CD4-positive, alpha-beta T cell (primary cell): ENCODE results near the gene IL2RA. TPM values are rescaled to one million over a fixed set of nuclear protein-coding genes. Genes with fewer than 3 reads are reported as not detected.

ENCODE experiments used
- ATAC-seq: fragments of 200-7000 bp; cut with Tn5 transposase; one replicate; pipeline ENCODE4 v1.10.0; 2022; ENCODE audit warnings: mild to moderate bottlenecking; ENCODE audit not compliant: poor library complexity
- CTCF ChIA-PET: fragments of 350-600 bp; sonication (Branson Sonifier 250); formaldehyde crosslinking; loops from one replicate; lab custom pipeline; 2021; ENCODE audit warnings: antibody characterized with exemption, inconsistent platforms; lab: Charles Lee
- POLR2A ChIA-PET: fragments of 350-600 bp; sonication (Branson Sonifier 250); formaldehyde crosslinking; loops from one replicate; lab custom pipeline; 2021; ENCODE audit warnings: antibody characterized with exemption, inconsistent platforms; lab: Charles Lee
- DNase-seq, 14 experiments: peaks; one replicate each; pipeline ENCODE4 v3.0.0-alpha.2; 2013 to 2020; ENCODE audit warnings: mixed read lengths in 2 of 14
- H3K27ac ChIP-seq, 2 donors: one replicate each; pipeline versions ENCODE4 v1.5.1 to v1.7.0; 2013; ENCODE audit warnings: low read length in 2 of 2, low read depth in 1 of 2, mild to moderate bottlenecking in 1 of 2
- H3K27me3 ChIP-seq, 2 experiments: 1 replicate in 1 of 2; 2 replicates in 1 of 2; pipeline versions ENCODE4 v1.6.1 to v1.7.0; 2013; ENCODE audit warnings: low read length in 2 of 2, control low read depth in 1 of 2, mild to moderate bottlenecking in 1 of 2, moderate library complexity in 1 of 2; ENCODE audit not compliant: insufficient read depth in 2 of 2, control insufficient read depth in 1 of 2
- H3K36me3 ChIP-seq: one replicate; pipeline ENCODE4 v1.6.1; 2013; ENCODE audit warnings: low read length, control low read depth; ENCODE audit not compliant: insufficient read depth
- H3K4me1 ChIP-seq: one replicate; pipeline ENCODE4 v1.6.1; 2013; ENCODE audit warnings: low read length, control low read depth; ENCODE audit not compliant: insufficient read depth
- H3K4me3 ChIP-seq: one replicate; pipeline ENCODE4 v1.5.1; 2013; ENCODE audit warnings: mild to moderate bottlenecking, low read length, moderate library complexity
- H3K9me3 ChIP-seq, 2 experiments: 1 replicate in 1 of 2; 2 replicates in 1 of 2; pipeline versions ENCODE4 v1.6.1 to v1.7.0; 2013; ENCODE audit warnings: low read length in 2 of 2, mild to moderate bottlenecking in 2 of 2, control low read depth in 1 of 2, moderate library complexity in 1 of 2; ENCODE audit not compliant: control insufficient read depth in 1 of 2, insufficient read depth in 1 of 2
- H3K27ac Mint-ChIP-seq: one replicate; pipeline ENCODE4 v1.8.0; 2020; ENCODE audit warnings: mixed read lengths
- H3K27me3 Mint-ChIP-seq: one replicate; pipeline ENCODE4 v1.8.0; 2021; ENCODE audit warnings: mixed read lengths
- H3K36me3 Mint-ChIP-seq: one replicate; pipeline ENCODE4 v1.8.0; 2021; ENCODE audit warnings: low read depth, mixed read lengths
- H3K4me1 Mint-ChIP-seq: one replicate; pipeline ENCODE4 v1.8.0; 2021; ENCODE audit warnings: low read depth, mixed read lengths
- H3K4me3 Mint-ChIP-seq: one replicate; pipeline ENCODE4 v1.8.0; 2020; ENCODE audit warnings: mild to moderate bottlenecking, mixed read lengths
- H3K9me3 Mint-ChIP-seq: one replicate; pipeline ENCODE4 v1.8.0; 2020; ENCODE audit warnings: mixed read lengths
- CTCF ChIP-seq: fragments of 200-600 bp; IDR thresholded peaks from one replicate; pipeline ENCODE4 v1.8.0; 2022; ENCODE audit warnings: antibody characterized with exemption, mild to moderate bottlenecking
- intact Hi-C, 2 experiments: fragments of 100-400 bp; cut with DNase I in 1 of 2; cut with micrococcal nuclease in 1 of 2; formaldehyde crosslinking; loops; one replicate each; pipeline versions ENCODE4 v1.15.1 to v1.9.0; 2023 to 2025; cut with DNase I, micrococcal nuclease
- total RNA-seq, 174 experiments: library from RNA in 2 of 174; stranded (reverse) in 2 of 174; gene quantifications; one replicate each; pipeline ENCODE4 v1.2.3 and lab custom pipeline; 2021 to 2026

The IL2RA gene
- total RNA-seq, 2 experiments from 2014 or later: 4.9 to 5.4 TPM

GRCh38 chr10:6058682-6059475 is 3.3 kb downstream of the IL2RA start:
- no peak overlapping the region for H3K27ac ChIP-seq
- CTCF ChIA-PET: no interaction called here

GRCh38 chr10:6056411-6057135 is 5.6 kb downstream of the IL2RA start:
- no peaks in the 10 kb centered on the region for H3K36me3 Mint-ChIP-seq
- Histone ChIP-seq H3K27me3 (no peaks in the 10 kb centered on the region), H3K27ac (no peak overlapping the region), H3K4me1 (peaks cover 70% of the 10 kb centered on the region), H3K9me3 (no peaks in the 10 kb centered on the region), H3K4me3 (no peak overlapping the region), H3K36me3 (no peaks in the 10 kb centered on the region)
- TF ChIP-seq CTCF: no peak
- peak overlapping the region; percentile 23 for H3K4me3 Mint-ChIP-seq
- DNase-seq (peak in 1 of 14 experiments; percentile 2), ATAC-seq (no peak)
- ChIA-PET CTCF (interaction anchor here (0.8 kb wide), 1 partner anchor 30 kb away, joined by 3 read pairs; no protein-coding TSS in a partner anchor), POLR2A (interaction anchor here (1.1 to 2.7 kb wide), 3 partner anchors 11 to 27 kb away, joined by 3 to 8 read pairs (median 3); no protein-coding TSS in a partner anchor)
- H3K4me1 Mint-ChIP-seq: peaks cover 78% of the 10 kb centered on the region
- intact Hi-C loops: loop anchor here in 1 of 2 experiments (2.0 kb wide), 1 partner anchor 20 kb away; no protein-coding TSS in a partner anchor
- no peaks in the 10 kb centered on the region for H3K9me3 Mint-ChIP-seq
- peak overlapping the region; percentile 28 for H3K27ac Mint-ChIP-seq
- no peaks in the 10 kb centered on the region for H3K27me3 Mint-ChIP-seq

More at GRCh38 chr10:6058682-6059475, 3.3 kb downstream of the IL2RA start:
- ATAC-seq (no peak), DNase-seq (no peak)
- peaks cover 63% of the 10 kb centered on the region for H3K4me1 ChIP-seq
- Mint-ChIP-seq H3K4me1 (peaks cover 70% of the 10 kb centered on the region), H3K27ac (peak overlapping the region; percentile 40), H3K36me3 (no peaks in the 10 kb centered on the region), H3K9me3 (no peaks in the 10 kb centered on the region), H3K27me3 (no peaks in the 10 kb centered on the region), H3K4me3 (peak overlapping the region; percentile 49)
- intact Hi-C loops: no loop called here
- H3K9me3 ChIP-seq: no peaks in the 10 kb centered on the region
- TF ChIP-seq CTCF: no peak
- H3K4me3 ChIP-seq: peak overlapping the region; percentile 63
- H3K27me3 ChIP-seq: no peaks in the 10 kb centered on the region
- POLR2A ChIA-PET: interaction anchor here (0.9 to 2.7 kb wide), 2 partner anchors 9 to 21 kb away, joined by 3 to 8 read pairs; no protein-coding TSS in a partner anchor
- no peaks in the 10 kb centered on the region for H3K36me3 ChIP-seq

- H3K4me1 ChIP-seq: peaks cover 72% of the 10 kb centered on the region
- intact Hi-C loops: loop anchor here in 1 of 2 experiments (2.0 kb wide), 1 partner anchor 19 kb away; no protein-coding TSS in a partner anchor
These were observed 6.2 kb downstream of the IL2RA start for GRCh38 chr10:6055929-6056328.

More at GRCh38 chr10:6055929-6056328, 6.2 kb downstream of the IL2RA start:
- H3K27ac ChIP-seq: no peak overlapping the region
- ChIA-PET POLR2A (interaction anchor here (1.1 to 1.5 kb wide), 2 partner anchors 27 to 28 kb away, joined by 3 read pairs; no protein-coding TSS in a partner anchor), CTCF (interaction anchor here (1.2 kb wide), 1 partner anchor 32 kb away, joined by 4 read pairs; no protein-coding TSS in a partner anchor)
- no peak overlapping the region for H3K4me3 Mint-ChIP-seq
- ATAC-seq (no peak), DNase-seq (no peak)
- no peak overlapping the region for H3K4me3 ChIP-seq
- peaks cover 2% of the 10 kb centered on the region for H3K36me3 Mint-ChIP-seq
- H3K36me3 ChIP-seq: no peaks in the 10 kb centered on the region
- no peaks in the 10 kb centered on the region for H3K9me3 ChIP-seq
- H3K27ac Mint-ChIP-seq: peak overlapping the region; percentile 28
- no peak for TF ChIP-seq CTCF
- H3K27me3 Mint-ChIP-seq: no peaks in the 10 kb centered on the region
- H3K4me1 Mint-ChIP-seq: peaks cover 80% of the 10 kb centered on the region
- no peaks in the 10 kb centered on the region for H3K9me3 Mint-ChIP-seq
- no peaks in the 10 kb centered on the region for H3K27me3 ChIP-seq
